WTC11 (cell line): Measurements from ENCODE around the gene CCSER2.

ENCODE experiments used
- FOXJ3 ChIP-seq: sonication (generic); formaldehyde crosslinking; IDR thresholded peaks from 2 replicates; pipeline ENCODE4 v1.9.0; 2021; ENCODE audit warnings: missing genetic modification reagents, mild to moderate bottlenecking, borderline replicate concordance
- GABPB1 ChIP-seq: sonication (generic); formaldehyde crosslinking; IDR thresholded peaks from 2 replicates; pipeline ENCODE4 v1.8.1; 2023; ENCODE audit warnings: mild to moderate bottlenecking, missing genetic modification reagents
- JAZF1 ChIP-seq: fragments of 250-450 bp; sonication (Bioruptor Pico); IDR thresholded peaks from 2 replicates; pipeline ENCODE4 v1.9.0; 2021; ENCODE audit warnings: moderate library complexity, mild to moderate bottlenecking, inconsistent platforms
- NFE2L1 ChIP-seq: sonication (generic); formaldehyde crosslinking; IDR thresholded peaks from 2 replicates; pipeline ENCODE4 v1.8.1; 2023; ENCODE audit warnings: missing genetic modification reagents
- SMAD3 ChIP-seq: sonication (generic); formaldehyde crosslinking; IDR thresholded peaks from 2 replicates; pipeline ENCODE4 v1.8.0; 2022; ENCODE audit warnings: missing genetic modification reagents, mild to moderate bottlenecking, borderline replicate concordance

DNA sequence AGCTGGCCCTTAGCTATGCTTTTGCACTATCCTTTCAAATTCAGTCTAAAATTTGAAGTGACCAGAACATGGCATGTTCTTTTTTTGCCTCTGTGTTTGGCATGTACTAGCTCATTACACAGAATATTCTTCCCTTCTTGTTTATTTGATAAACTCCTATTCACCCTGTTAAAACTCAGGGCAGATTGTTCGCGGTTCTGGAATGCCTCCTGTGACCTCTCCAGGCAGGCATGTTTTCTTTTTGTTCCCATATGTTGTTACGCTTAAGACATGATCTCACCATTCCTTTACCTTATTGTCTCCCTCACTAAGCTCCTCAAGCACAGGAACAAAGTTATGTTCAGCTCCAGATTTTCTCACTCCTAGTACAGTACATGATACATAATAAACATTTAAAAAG lies 181.7 kb downstream of the CCSER2 start:
- TF ChIP-seq SMAD3 (CRISPR knock-in tag) (no peak), GABPB1 (CRISPR knock-in tag) (no peak), NFE2L1 (no peak), JAZF1 (no peak), FOXJ3 (CRISPR knock-in tag) (no peak)
